ENCODE results near the gene FGR. TPM values are rescaled to one million over a fixed set of nuclear protein-coding genes. Genes with fewer than 3 reads are reported as not detected.

Gene FGR
- total and polyA plus RNA-seq, 2 of the 13 experiments (the other 11 are each of a cell fraction or from before 2014, with no cell fraction given), result not detected

GRCh38 chr1:27644369-27645070, 9.5 kb upstream of the FGR start:
- H3K4me2 ChIP-seq (ENCODE audit: low read depth, low read length), result no peak overlapping the region
- H3K9me3 ChIP-seq (ENCODE audit: low read length), result no peaks in the 10 kb centered on the region
- H3K27me3 ChIP-seq (ENCODE audit: control insufficient read depth in 1 of 2, insufficient read depth in 2 of 2, low read length in 2 of 2), result peaks cover 1 to 15% of the 10 kb centered on the region in 2 experiments; a peak in 1 of 5 replicates
- no peaks in the 10 kb centered on the region for H3K79me2 ChIP-seq (ENCODE audit: insufficient read depth, low read length)
- H3K27ac ChIP-seq (ENCODE audit: extremely low read length, insufficient read depth, low read length), result no peak overlapping the region
- no peaks in the 10 kb centered on the region for H3K36me3 ChIP-seq (replicated peaks in 1 of 2; ENCODE audit: control insufficient read depth in 1 of 2, insufficient read depth in 2 of 2, low read length in 2 of 2)
- H4K20me1 ChIP-seq (ENCODE audit: insufficient read depth, low read length), result no peaks in the 10 kb centered on the region
- H2AFZ ChIP-seq (ENCODE audit: low read length), result no peak overlapping the region
- in situ Hi-C loops (cut with HindIII; ENCODE audit: extremely low pct_ligation_motif_present, low pct_unique_long_range_greater_than_20kb) (no loop called here), intact Hi-C loops (cut with micrococcal nuclease; ENCODE audit: unreplicated experiment) (no loop called here)
- 45% methylated on average over 4 of the region's 5 CpGs for WGBS (ENCODE audit: low lambda C conversion rate)
- DNase-seq (ENCODE audit: low spot score) (no peak), ATAC-seq (no peak), FAIRE-seq (no peak)
- POLR2A ChIA-PET, result no interaction called here
- H3K4me1 ChIP-seq (ENCODE audit: insufficient read depth, low read length), result 0 out of 2 replicates have a peak, but pooled peaks cover 6% of the 10 kb centered on the region
- H3K4me3 ChIP-seq (replicated peaks in 1 of 3; ENCODE audit: insufficient read depth in 1 of 3, low read depth in 2 of 3, low read length in 3 of 3), result no peak overlapping the region
- TF ChIP-seq PHF21A (CRISPR knock-in tag; IDR thresholded peaks at IDR 0.05), result no peak
- TF ChIP-seq ZMYM2 (CRISPR knock-in tag; IDR thresholded peaks at IDR 0.05), result no peak
- no peak for TF ChIP-seq ZNF589 (CRISPR knock-in tag; conservative IDR thresholded peaks at IDR 0.05)
- no peak for TF ChIP-seq CEBPG (CRISPR knock-in tag; IDR thresholded peaks at IDR 0.05)
- TF ChIP-seq HMGXB3 (CRISPR knock-in tag; IDR thresholded peaks at IDR 0.05; ENCODE audit: borderline replicate concordance), result no peak
- TF ChIP-seq, protein P1, sequence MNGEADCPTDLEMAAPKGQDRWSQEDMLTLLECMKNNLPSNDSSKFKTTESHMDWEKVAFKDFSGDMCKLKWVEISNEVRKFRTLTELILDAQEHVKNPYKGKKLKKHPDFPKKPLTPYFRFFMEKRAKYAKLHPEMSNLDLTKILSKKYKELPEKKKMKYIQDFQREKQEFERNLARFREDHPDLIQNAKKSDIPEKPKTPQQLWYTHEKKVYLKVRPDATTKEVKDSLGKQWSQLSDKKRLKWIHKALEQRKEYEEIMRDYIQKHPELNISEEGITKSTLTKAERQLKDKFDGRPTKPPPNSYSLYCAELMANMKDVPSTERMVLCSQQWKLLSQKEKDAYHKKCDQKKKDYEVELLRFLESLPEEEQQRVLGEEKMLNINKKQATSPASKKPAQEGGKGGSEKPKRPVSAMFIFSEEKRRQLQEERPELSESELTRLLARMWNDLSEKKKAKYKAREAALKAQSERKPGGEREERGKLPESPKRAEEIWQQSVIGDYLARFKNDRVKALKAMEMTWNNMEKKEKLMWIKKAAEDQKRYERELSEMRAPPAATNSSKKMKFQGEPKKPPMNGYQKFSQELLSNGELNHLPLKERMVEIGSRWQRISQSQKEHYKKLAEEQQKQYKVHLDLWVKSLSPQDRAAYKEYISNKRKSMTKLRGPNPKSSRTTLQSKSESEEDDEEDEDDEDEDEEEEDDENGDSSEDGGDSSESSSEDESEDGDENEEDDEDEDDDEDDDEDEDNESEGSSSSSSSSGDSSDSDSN (CRISPR knock-in tag; IDR thresholded peaks at IDR 0.05), result 0 out of 2 replicates have a peak, but pooled peaks have one; percentile 14
- peak; percentile 71 for TF ChIP-seq ZKSCAN1 (IDR thresholded peaks at IDR 0.05; ENCODE audit: low read length)
- peak; percentile 74; the same call in 1 of the 2 replicates for TF ChIP-seq ZNF768 (CRISPR knock-in tag; IDR thresholded peaks at IDR 0.05)
- CTCF ChIA-PET (ENCODE audit: low intra/inter-chr PET ratio, low total read pairs), result interaction anchor here (0.8 to 2.0 kb wide), 5 partner anchors 15 to 37 kb away, joined by 3 to 24 read pairs (median 4); no protein-coding TSS in a partner anchor
- no TSS peak for BruUV-seq (replicated peaks)
- no peak overlapping the region for H3K9ac ChIP-seq (ENCODE audit: insufficient read depth, low read depth, low read length)
